ENCODE data around the gene PCMTD2.
A peak's percentile ranks its signal among the peaks of the same experiment; 100 is the strongest.
"Not testable (repeated sequence)": the region's sequence is repeated elsewhere in the genome, so short reads cannot be mapped to it uniquely, and the experiment has no call there.

The PCMTD2 gene

GRCh38 chr20:64258071-64258823, 2.7 kb downstream of the PCMTD2 start:
- DNase-seq, result no peak

DNA sequence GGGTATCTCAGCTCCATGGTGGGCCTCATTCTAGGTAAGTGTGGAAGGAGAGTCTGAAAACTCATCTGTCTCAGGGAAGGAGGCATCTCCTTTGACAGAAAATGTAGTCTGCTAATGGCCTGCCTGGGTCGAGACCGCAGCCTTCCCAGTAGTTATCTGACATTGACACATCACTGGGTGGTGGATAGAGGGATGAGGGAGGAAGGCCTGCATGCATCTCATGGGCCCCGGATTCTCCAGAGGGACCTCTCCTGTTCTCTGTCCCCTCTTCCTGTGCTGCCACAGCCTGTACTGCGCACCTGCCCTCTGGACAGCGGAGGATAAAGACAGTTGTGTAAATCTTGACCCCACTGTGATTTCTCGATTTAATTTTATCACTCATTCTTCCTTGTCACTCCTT, 4.7 kb downstream of the PCMTD2 start:
- DNase-seq, result no peak

DNA sequence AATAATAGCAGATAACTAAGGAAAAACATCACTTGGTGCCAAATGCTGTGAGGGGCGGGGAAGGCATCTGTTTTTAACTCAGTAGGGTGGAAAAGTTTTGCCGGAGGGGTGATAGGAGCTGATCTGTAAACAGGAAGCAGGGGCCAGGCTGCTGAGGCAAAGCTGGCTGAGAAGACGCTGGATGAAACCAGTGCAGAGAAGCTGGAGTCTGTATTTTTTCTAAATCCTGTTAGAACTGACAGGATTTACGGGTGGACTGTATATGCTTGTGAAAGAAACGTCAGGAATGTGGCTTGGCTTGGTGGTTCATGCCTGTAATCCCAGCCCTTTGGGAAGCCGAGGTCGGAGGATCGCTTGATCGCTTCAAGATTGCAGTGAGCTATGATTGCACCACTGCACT, 5.6 kb downstream of the PCMTD2 start:
- no peak for DNase-seq

- DNase-seq, result no peak
These were observed 8.5 kb downstream of the PCMTD2 start for GRCh38 chr20:64264091-64264490.

DNA sequence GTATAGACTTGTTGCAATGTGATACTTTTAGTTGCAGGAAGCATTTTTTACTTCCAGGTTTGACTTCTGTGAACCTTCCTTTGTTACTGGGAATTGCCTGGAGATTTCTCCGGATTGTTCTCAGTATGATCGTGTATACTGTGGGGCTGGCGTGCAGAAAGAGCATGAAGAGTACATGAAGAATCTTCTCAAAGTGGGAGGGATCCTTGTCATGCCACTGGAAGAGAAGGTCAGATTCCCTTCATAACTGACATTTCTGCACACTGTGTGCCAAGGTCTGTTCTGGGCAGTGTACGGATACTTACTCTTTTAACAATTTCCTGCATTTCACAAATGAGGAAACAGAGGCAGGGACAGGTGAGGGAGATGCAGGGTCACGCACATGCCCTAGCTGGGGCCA, 9.7 kb downstream of the PCMTD2 start:
- no peak for DNase-seq

DNA sequence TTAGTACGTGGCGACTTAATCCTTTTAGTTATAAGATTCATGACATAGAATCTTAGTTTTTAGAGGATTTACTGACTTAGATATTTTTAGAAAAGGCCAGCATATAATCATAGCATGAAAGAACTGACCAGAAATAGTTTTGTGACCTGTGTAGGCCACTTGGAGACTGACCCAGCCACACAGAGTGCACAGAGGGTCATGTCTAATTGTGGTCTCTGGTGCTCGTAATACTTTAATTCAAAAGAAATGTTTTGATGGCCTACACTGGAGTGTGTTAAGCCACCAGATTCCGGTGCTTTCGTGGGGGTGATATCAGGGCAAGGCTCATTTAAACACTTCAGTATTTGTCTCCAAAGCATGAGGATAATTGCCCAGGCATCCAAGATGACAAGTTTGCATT, 11.4 kb downstream of the PCMTD2 start:
- DNase-seq, result no peak

GRCh38 chr20:64268174-64268573, 12.6 kb downstream of the PCMTD2 start:
- no peak for DNase-seq

- DNase-seq, result no peak
These were observed 14.3 kb downstream of the PCMTD2 start for GRCh38 chr20:64269604-64270411.

DNA sequence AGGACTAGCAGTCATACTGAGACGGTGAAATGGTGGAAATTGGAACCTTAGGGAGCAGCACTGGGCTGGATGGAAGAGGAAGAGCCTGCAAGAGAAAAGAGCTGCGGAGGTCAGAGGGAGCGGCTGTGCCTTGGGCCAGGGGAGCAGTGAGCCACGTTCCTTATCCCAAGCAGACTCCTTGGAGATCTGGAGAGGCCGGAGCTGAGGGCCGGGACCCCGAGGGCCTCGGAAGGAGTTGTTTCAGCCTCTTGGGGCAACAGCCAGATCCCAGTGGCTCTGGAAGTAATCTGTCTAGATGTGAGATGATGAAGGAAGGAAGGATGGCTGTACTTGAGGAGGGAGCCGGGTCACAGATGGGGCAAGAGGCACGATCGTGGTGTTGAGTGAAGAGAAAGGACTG, 16.1 kb downstream of the PCMTD2 start:
- no peak for DNase-seq

DNA sequence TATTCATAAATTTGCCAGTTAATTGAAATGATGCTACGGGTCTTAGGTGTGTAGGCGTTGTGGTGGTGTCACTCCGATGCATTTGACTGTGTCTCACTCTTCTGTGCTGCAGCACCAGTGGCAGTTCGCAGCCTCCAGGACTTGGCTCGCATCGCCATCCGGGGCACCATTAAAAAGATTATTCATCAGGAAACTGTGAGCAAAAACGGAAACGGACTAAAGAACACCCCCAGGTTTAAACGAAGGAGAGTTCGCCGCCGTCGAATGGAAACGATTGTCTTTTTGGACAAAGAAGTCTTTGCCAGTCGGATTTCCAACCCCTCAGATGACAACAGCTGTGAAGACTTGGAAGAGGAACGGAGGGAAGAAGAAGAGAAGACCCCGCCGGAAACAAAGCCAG, 17.6 kb downstream of the PCMTD2 start:
- no peak for DNase-seq

GRCh38 chr20:64276817-64277216, 21.3 kb downstream of the PCMTD2 start:
- no peak for DNase-seq

DNA sequence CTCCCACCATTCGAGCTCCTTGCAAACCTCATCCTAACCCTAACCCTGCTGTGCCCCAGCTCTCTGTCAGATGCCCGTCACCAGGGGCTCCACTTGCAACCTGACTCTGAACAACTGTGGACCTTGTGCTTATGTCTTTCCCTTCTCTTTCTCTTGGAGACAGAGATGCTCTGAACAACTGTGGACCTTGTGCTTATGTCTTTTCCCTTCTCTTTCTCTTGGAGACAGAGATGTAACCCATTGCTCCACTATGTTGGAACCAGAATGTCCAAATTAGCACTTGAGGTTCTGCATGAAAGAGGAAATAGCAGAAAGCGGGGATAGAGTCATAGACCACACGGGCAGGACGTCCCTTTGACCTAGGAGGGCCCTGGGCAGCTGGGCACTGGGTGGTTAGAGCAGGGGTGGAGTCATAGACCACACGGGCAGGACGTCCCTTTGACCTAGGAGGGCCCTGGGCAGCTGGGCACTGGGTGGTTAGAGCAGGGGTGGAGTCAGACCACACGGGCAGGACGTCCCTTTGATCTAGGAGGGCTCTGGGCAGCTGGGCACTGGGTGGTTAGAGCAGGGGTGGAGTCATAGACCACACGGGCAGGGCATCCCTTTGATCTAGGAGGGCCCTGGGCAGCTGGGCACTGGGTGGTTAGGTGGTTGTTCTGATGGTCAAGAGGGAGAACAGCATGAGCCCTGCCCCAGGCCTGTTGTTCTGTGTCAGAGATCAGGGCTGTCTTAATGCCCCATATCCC, 22.2 kb downstream of the PCMTD2 start:
- no peak for DNase-seq

GRCh38 chr20:64278317-64278681, 22.8 kb downstream of the PCMTD2 start:
- no peak for DNase-seq

- no peak for DNase-seq
These were observed 24.4 kb downstream of the PCMTD2 start for GRCh38 chr20:64279826-64280459.

GRCh38 chr20:64280460-64280843, 24.9 kb downstream of the PCMTD2 start:
- no peak for DNase-seq

- no peak for DNase-seq
These were observed 28.1 kb downstream of the PCMTD2 start for GRCh38 chr20:64283646-64284045.

DNA sequence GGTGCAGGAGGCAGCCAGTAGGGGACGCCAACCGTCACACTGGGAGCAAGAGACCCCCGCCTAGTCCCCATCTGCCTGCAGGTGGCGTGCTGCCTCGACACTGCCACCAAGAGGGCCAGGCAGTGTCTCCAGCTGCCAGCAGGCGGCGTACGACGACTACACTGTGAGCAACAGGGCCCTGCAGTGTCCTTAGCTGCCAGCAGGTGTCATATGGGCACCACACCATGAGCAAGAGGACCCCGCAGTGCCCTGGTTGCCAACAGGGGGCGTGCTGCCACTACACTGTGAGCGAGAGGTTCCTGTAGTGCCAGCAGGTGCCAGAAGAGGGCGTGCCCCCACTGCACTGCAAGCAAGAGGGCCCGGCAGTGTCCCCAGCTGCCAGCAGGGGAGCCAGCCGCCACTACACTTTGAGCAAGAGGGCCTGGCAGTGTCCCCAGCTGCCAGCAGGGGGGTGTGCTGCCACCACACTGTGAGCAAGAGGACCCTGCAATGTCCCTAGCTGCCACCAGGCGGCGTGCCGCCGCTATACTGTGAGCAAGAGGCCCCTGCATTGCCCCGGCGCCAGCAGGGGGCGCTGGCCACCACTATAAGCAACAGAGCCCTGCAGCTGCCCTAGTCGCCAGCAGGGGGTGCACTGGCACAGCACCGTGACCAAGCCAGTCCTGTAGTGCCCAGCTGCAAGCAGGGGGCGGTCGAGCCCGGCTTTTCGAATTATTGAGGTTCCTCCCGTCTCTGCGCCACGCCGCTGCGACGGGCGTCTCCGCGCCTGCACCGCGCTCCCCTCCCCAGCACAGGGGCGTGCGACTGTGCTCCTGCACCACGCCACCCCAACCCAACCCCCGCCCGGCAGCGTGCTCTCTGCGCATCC, 30.3 kb downstream of the PCMTD2 start:
- DNase-seq, result peak; percentile 81

DNA sequence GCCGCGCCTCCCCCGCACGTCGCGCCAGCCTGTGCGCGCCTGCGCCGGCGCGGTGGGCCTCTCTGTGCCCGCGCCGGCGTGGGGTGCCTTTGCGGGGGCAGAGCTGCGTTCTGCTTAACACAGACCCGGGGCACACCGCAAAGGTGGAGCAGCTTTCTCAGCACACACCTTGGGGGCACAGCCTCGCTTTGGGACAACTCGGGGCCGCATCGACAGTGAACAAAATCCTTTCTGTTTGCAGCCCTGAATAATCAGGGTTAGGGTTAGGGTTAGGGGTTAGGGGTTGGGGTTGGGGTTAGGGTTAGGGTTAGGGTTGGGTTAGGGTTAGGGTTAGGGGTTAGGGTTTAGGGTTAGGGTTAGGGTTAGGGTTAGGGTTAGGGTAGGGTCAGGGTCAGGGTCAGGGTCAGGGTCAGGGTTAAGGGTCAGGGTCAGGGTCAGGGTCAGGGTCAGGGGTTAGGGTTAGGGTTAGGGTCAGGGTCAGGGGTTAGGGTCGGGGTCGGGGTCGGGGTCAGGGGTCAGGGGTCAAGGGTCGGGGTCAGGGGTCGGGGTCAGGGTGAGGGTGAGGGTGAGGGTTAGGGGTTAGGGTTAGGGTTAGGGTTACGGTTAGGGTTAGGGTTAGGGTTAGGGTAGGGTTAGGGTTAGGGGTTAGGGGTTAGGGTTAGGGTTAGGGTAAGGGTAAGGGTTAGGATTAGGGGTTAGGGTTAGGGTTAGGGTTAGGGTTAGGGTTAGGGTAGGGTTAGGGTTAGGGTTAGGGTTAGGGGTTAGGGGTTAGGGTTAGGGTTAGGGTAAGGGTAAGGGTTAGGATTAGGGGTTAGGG, 31.1 kb downstream of the PCMTD2 start:
- not testable (repeated sequence) for DNase-seq

- DNase-seq, result not testable (repeated sequence)
These were observed 31.7 kb downstream of the PCMTD2 start for GRCh38 chr20:64287264-64287590.

GRCh38 chr20:64292167-64292566, 36.6 kb downstream of the PCMTD2 start:
- not testable (repeated sequence) for DNase-seq

- DNase-seq, result not testable (repeated sequence)
These were observed 47.5 kb downstream of the PCMTD2 start for GRCh38 chr20:64303086-64303485.

All from CD4-positive, alpha-beta T cell treated with Interleukin-17A for 1 hour (primary cell).